ENCODE measurements around the gene CUL3. TPM values are rescaled to one million over a fixed set of nuclear protein-coding genes. Genes with fewer than 3 reads are reported as not detected.

CUL3 gene
- total and polyA plus RNA-seq, 2 of the 13 experiments (the other 11 are each of a cell fraction or from before 2014, with no cell fraction given): 33.2 to 62.3 TPM

DNA sequence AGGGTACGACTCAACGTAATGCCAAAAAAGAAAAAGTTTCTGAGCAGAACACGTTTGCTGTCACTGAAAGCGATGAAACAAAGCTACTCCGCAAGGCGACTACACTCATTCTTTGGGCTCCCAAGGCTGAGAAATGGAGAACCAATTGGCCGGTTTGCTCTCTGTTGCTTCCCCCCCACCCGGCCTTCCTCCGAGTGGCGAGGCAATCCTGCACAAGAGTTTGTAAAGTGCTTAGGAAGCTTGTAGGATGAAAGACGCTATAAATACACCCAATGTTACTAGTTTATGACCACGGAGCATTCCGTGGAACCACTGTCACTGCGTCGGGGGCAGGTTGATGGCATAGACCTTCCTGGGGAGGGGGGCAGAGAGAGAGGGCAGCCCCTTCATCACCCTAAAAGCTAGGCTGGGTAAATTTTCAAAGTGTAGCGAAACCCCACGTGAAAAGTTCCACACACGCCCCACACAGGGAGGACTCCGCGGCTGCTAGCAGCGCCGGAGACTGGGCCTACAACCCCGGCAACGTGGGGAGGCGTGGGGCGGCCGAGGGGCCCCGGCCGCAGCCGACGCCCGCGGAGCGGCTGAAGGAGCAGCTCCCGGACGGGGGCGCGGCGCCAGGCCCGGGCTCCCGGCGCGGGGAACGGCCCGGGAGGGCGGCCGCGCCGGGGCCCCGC is 915 bp downstream of the CUL3 start (continued):
- TF ChIP-seq, protein P1, sequence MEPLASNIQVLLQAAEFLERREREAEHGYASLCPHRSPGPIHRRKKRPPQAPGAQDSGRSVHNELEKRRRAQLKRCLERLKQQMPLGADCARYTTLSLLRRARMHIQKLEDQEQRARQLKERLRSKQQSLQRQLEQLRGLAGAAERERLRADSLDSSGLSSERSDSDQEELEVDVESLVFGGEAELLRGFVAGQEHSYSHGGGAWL (CRISPR knock-in tag; IDR thresholded peaks at IDR 0.05): peak; percentile 46; the same call in 1 of the 2 replicates
- 0 out of 2 replicates have a peak, but pooled peaks have one; percentile 36 for TF ChIP-seq REPIN1 (CRISPR knock-in tag; IDR thresholded peaks at IDR 0.05; ENCODE audit: borderline replicate concordance, low read depth)
- peak; percentile 3; the same call in 1 of the 2 replicates for TF ChIP-seq PHF8 (CRISPR knock-in tag; IDR thresholded peaks at IDR 0.05)
- peak; percentile 49; the same call in 1 of the 2 replicates for TF ChIP-seq ATF7-NPFF (CRISPR knock-in tag; IDR thresholded peaks at IDR 0.05; ENCODE audit: low read depth)
- TF ChIP-seq, protein P2, sequence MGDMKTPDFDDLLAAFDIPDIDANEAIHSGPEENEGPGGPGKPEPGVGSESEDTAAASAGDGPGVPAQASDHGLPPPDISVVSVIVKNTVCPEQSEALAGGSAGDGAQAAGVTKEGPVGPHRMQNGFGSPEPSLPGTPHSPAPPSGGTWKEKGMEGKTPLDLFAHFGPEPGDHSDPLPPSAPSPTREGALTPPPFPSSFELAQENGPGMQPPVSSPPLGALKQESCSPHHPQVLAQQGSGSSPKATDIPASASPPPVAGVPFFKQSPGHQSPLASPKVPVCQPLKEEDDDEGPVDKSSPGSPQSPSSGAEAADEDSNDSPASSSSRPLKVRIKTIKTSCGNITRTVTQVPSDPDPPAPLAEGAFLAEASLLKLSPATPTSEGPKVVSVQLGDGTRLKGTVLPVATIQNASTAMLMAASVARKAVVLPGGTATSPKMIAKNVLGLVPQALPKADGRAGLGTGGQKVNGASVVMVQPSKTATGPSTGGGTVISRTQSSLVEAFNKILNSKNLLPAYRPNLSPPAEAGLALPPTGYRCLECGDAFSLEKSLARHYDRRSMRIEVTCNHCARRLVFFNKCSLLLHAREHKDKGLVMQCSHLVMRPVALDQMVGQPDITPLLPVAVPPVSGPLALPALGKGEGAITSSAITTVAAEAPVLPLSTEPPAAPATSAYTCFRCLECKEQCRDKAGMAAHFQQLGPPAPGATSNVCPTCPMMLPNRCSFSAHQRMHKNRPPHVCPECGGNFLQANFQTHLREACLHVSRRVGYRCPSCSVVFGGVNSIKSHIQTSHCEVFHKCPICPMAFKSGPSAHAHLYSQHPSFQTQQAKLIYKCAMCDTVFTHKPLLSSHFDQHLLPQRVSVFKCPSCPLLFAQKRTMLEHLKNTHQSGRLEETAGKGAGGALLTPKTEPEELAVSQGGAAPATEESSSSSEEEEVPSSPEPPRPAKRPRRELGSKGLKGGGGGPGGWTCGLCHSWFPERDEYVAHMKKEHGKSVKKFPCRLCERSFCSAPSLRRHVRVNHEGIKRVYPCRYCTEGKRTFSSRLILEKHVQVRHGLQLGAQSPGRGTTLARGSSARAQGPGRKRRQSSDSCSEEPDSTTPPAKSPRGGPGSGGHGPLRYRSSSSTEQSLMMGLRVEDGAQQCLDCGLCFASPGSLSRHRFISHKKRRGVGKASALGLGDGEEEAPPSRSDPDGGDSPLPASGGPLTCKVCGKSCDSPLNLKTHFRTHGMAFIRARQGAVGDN (CRISPR knock-in tag; IDR thresholded peaks at IDR 0.05): no peak; the same call in 1 of the 2 replicates
- TF ChIP-seq HNF4A (CRISPR knock-in tag; IDR thresholded peaks at IDR 0.05): no peak
- TF ChIP-seq, protein P3, sequence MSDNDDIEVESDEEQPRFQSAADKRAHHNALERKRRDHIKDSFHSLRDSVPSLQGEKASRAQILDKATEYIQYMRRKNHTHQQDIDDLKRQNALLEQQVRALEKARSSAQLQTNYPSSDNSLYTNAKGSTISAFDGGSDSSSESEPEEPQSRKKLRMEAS (IDR thresholded peaks at IDR 0.05): 0 out of 2 replicates have a peak, but pooled peaks have one; percentile 25
- no peak for TF ChIP-seq ETV6 (CRISPR knock-in tag; conservative IDR thresholded peaks at IDR 0.05)
- TF ChIP-seq, protein P4, sequence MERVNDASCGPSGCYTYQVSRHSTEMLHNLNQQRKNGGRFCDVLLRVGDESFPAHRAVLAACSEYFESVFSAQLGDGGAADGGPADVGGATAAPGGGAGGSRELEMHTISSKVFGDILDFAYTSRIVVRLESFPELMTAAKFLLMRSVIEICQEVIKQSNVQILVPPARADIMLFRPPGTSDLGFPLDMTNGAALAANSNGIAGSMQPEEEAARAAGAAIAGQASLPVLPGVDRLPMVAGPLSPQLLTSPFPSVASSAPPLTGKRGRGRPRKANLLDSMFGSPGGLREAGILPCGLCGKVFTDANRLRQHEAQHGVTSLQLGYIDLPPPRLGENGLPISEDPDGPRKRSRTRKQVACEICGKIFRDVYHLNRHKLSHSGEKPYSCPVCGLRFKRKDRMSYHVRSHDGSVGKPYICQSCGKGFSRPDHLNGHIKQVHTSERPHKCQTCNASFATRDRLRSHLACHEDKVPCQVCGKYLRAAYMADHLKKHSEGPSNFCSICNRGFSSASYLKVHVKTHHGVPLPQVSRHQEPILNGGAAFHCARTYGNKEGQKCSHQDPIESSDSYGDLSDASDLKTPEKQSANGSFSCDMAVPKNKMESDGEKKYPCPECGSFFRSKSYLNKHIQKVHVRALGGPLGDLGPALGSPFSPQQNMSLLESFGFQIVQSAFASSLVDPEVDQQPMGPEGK (CRISPR knock-in tag; IDR thresholded peaks at IDR 0.05): peak; percentile 29; the same call in 1 of the 2 replicates
- TF ChIP-seq, protein P5, sequence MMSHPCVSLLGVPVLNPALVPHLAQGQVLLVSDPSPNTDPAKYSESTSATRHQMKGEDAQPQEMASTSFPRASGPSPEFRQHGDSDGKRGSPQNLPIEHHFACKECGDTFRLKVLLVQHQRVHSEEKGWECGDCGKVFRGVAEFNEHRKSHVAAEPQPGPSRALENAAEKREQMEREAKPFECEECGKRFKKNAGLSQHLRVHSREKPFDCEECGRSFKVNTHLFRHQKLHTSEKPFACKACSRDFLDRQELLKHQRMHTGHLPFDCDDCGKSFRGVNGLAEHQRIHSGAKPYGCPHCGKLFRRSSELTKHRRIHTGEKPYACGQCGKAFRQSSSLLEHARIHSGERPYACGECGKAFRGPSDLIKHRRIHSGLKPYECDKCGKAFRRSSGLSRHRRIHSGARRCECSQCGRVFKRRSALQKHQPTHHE (CRISPR knock-in tag; IDR thresholded peaks at IDR 0.05; ENCODE audit: borderline replicate concordance): peak; percentile 8; the same call in 1 of the 2 replicates
- peak; percentile 49; the same call in 1 of the 2 replicates for TF ChIP-seq HDAC1 (CRISPR knock-in tag; IDR thresholded peaks at IDR 0.05)
- peak; percentile 25; the same call in 1 of the 2 replicates for TF ChIP-seq ZNF605 (CRISPR knock-in tag; IDR thresholded peaks at IDR 0.05)
- no peak for TF ChIP-seq NKX3-1 (CRISPR knock-in tag; IDR thresholded peaks at IDR 0.05)
- TF ChIP-seq SALL1 (CRISPR knock-in tag; IDR thresholded peaks at IDR 0.05): peak; percentile 0; the same call in 1 of the 2 replicates
- TF ChIP-seq ZNF781 (CRISPR knock-in tag; IDR thresholded peaks at IDR 0.05; ENCODE audit: borderline replicate concordance, not compliant biosample characterization): peak; percentile 37
- no peak for TF ChIP-seq AKAP8 (CRISPR knock-in tag; IDR thresholded peaks at IDR 0.05)
- no peak for TF ChIP-seq NR3C1 (CRISPR knock-in tag; IDR thresholded peaks at IDR 0.05)
- peak; percentile 65; the same call in 1 of the 2 replicates for TF ChIP-seq ARID2 (CRISPR knock-in tag; IDR thresholded peaks at IDR 0.05; ENCODE audit: borderline replicate concordance)
